ENCODE results near the gene IQGAP3. TPM values are rescaled to one million over a fixed set of nuclear protein-coding genes. Genes with fewer than 3 reads are reported as not detected.

Gene IQGAP3
- polyA plus RNA-seq, 3 donors, result 0.03 to 0.24 TPM; not detected in 1

DNA sequence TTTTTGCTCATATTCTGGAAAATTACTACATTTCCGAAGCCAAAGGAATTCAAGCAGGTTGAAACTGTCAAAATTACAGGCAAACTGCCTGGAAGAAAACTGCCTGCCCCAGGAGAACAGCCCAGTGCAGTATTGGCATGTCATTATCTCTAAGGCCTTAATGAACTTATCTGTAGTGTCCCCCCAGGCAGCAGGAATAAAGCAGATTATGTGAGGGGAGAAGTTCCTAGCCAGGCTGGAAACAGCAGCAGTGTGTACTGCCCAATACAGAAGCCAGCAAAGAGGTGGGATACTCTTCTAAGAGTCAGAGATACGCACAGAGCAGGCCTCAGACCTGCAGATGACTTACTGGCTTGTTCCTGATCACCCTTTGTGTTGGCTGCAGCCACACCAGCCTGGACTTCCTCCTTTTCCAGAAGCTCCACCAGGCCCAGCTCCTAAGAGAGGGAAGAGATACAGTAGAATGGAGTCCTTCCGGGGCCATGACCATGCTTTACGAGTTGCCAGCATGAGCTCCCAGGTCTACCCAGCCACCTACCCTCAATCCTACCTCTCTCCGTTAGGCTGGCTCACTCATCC lies 11.7 kb downstream of the IQGAP3 start:
- Mint-ChIP-seq H3K27me3 (ENCODE audit: low read depth in 3 of 3) (peaks cover 0 to 3% (median 1%) of the 10 kb centered on the region in 3 donors), H3K36me3 (peaks cover 32 to 56% of the 10 kb centered on the region in 2 donors), H3K4me3 (no peak overlapping the region), H3K4me1 (peaks cover 3% of the 10 kb centered on the region), H3K9me3 (no peaks in the 10 kb centered on the region), H3K27ac (peak overlapping the region in 2 of 7 donors; percentile 13 to 63)
- no peaks in the 10 kb centered on the region for H3K27me3 ChIP-seq (ENCODE audit: control insufficient read depth in 2 of 2, insufficient read depth in 2 of 2, low read length in 2 of 2)
- peaks cover 34 to 74% of the 10 kb centered on the region in 2 donors for H3K36me3 ChIP-seq (replicated peaks in 1 of 2; ENCODE audit: control insufficient read depth in 1 of 2, insufficient read depth in 2 of 2, low read length in 2 of 2)
- H3K4me1 ChIP-seq (ENCODE audit: control insufficient read depth in 1 of 2, insufficient read depth in 2 of 2, low read length in 2 of 2), result no peaks in the 10 kb centered on the region
- no peaks in the 10 kb centered on the region for H3K79me2 ChIP-seq (ENCODE audit: insufficient read depth, low read length)
- H2AFZ ChIP-seq (ENCODE audit: insufficient read depth, low read depth, low read length, poor library complexity, severe bottlenecking), result no peak overlapping the region
- H3K9ac ChIP-seq (ENCODE audit: insufficient read depth, low read length, poor library complexity, severe bottlenecking), result no peak overlapping the region
- intact Hi-C loops (cut with micrococcal nuclease), result no loop called here
- no peak overlapping the region for H3K4me2 ChIP-seq (replicated peaks; ENCODE audit: extremely low read depth, low read length, poor library complexity, severe bottlenecking)
- no peak overlapping the region for H3K4me3 ChIP-seq (replicated peaks in 1 of 3; ENCODE audit: low read depth in 2 of 3, low read length in 3 of 3)
- H3K9me3 ChIP-seq (replicated peaks in 1 of 2; ENCODE audit: control insufficient read depth in 1 of 2, insufficient read depth in 1 of 2, low read length in 2 of 2), result no peaks in the 10 kb centered on the region
- peak overlapping the region in 1 of 2 donors; percentile 11 for H3K27ac ChIP-seq (ENCODE audit: low read depth in 1 of 2, low read length in 2 of 2)
- WGBS (ENCODE audit: insufficient coverage), result 100% methylated on average over 1 of the region's 5 CpGs
- no peaks in the 10 kb centered on the region for H4K20me1 ChIP-seq (ENCODE audit: insufficient read depth, low read length)
- DNase-seq, result no peak
- TF ChIP-seq, protein P1, sequence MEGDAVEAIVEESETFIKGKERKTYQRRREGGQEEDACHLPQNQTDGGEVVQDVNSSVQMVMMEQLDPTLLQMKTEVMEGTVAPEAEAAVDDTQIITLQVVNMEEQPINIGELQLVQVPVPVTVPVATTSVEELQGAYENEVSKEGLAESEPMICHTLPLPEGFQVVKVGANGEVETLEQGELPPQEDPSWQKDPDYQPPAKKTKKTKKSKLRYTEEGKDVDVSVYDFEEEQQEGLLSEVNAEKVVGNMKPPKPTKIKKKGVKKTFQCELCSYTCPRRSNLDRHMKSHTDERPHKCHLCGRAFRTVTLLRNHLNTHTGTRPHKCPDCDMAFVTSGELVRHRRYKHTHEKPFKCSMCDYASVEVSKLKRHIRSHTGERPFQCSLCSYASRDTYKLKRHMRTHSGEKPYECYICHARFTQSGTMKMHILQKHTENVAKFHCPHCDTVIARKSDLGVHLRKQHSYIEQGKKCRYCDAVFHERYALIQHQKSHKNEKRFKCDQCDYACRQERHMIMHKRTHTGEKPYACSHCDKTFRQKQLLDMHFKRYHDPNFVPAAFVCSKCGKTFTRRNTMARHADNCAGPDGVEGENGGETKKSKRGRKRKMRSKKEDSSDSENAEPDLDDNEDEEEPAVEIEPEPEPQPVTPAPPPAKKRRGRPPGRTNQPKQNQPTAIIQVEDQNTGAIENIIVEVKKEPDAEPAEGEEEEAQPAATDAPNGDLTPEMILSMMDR (IDR thresholded peaks at IDR 0.05), result no peak

DNA sequence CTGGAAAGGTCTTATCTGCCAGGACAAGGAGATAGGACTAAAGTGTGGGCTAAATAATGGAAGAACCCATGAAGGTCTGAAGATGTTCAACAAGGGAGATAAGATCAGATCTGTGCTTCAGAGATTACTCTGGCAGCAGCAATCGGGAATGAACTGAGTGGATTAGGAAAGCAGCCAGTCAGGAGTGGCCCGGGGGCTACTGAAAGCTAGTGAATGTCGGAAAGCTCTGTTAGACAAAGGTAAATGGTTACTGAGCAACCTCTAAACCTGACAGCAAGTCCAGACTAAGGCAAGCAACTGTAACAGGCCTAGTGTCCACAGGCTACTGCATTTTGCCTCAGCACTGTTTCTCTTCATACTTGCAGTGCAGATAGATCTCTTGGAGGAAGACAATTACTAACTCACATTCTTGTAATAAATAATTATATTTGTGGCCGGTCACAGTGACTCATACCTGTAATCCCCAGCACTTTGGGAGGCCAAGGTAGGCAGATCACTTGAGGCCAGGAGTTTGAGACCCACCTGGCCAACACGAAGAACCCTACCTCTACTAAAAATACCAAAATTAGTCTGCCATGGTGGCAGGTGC lies 12.5 kb downstream of the IQGAP3 start:
- TF ChIP-seq, protein P1 (IDR thresholded peaks at IDR 0.05), result no peak

More for the DNA sequence above, 12.5 kb downstream of the IQGAP3 start:
- DNase-seq, result no peak
- Histone ChIP-seq H3K4me3 (replicated peaks in 1 of 3; ENCODE audit: low read depth in 2 of 3, low read length in 3 of 3) (no peak overlapping the region), H4K20me1 (ENCODE audit: insufficient read depth, low read length) (no peaks in the 10 kb centered on the region), H3K27ac (ENCODE audit: low read depth in 1 of 2, low read length in 2 of 2) (no peak overlapping the region), H3K9me3 (replicated peaks in 1 of 2; ENCODE audit: control insufficient read depth in 1 of 2, insufficient read depth in 1 of 2, low read length in 2 of 2) (no peaks in the 10 kb centered on the region), H3K4me1 (ENCODE audit: control insufficient read depth in 1 of 2, insufficient read depth in 2 of 2, low read length in 2 of 2) (peaks cover 4 to 5% of the 10 kb centered on the region in 2 donors), H3K9ac (ENCODE audit: insufficient read depth, low read length, poor library complexity, severe bottlenecking) (no peak overlapping the region), H3K27me3 (ENCODE audit: control insufficient read depth in 2 of 2, insufficient read depth in 2 of 2, low read length in 2 of 2) (no peaks in the 10 kb centered on the region), H2AFZ (ENCODE audit: insufficient read depth, low read depth, low read length, poor library complexity, severe bottlenecking) (no peak overlapping the region), H3K79me2 (ENCODE audit: insufficient read depth, low read length) (no peaks in the 10 kb centered on the region), H3K4me2 (replicated peaks; ENCODE audit: extremely low read depth, low read length, poor library complexity, severe bottlenecking) (no peak overlapping the region), H3K36me3 (replicated peaks in 1 of 2; ENCODE audit: control insufficient read depth in 1 of 2, insufficient read depth in 2 of 2, low read length in 2 of 2) (peaks cover 34 to 68% of the 10 kb centered on the region in 2 donors)
- H3K27me3 Mint-ChIP-seq (ENCODE audit: low read depth in 3 of 3), result peaks cover 0 to 3% (median 3%) of the 10 kb centered on the region in 3 donors
- H3K27ac Mint-ChIP-seq, result peak overlapping the region in 1 of 7 donors; percentile 44
- intact Hi-C loops (cut with micrococcal nuclease), result loop anchor here in 1 of 2 donors (10.0 kb wide), 1 partner anchor 65 kb away; no protein-coding TSS in a partner anchor
- H3K4me3 Mint-ChIP-seq, result no peak overlapping the region
- peaks cover 0 to 1% (median 0%) of the 10 kb centered on the region in 7 donors for H3K9me3 Mint-ChIP-seq
- H3K36me3 Mint-ChIP-seq, result peaks cover 32 to 55% of the 10 kb centered on the region in 2 donors
- peaks cover 11% of the 10 kb centered on the region for H3K4me1 Mint-ChIP-seq
- WGBS (ENCODE audit: insufficient coverage), result 86% methylated on average over 3 of the region's 5 CpGs
